ENCODE data around the gene CAPZB.

CAPZB gene

DNA sequence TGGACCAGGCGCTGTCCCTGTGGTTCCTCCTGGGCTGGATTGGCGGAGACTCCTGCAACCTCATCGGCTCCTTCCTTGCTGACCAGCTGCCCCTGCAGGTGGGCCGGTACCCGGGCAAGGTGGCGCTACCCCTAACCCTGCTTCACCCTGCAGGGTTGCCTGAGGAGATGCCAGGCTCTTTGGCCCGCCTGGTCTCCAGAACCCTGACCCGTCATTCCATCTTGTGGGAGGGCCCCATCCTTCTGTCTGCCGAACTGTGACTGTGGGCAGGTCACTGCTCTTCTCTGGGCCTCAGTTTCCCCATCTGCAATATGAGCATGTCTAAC is 160.7 kb downstream of the CAPZB start:
- no peak for DNase-seq
- no peaks in the 10 kb centered on the region for H4K20me1 ChIP-seq (ENCODE audit: insufficient read depth, low read length)
- H3K4me1 ChIP-seq (ENCODE audit: low read length): no peaks in the 10 kb centered on the region
- H3K9me3 ChIP-seq (replicated peaks; ENCODE audit: insufficient read depth, low read length): no peaks in the 10 kb centered on the region
- no peak overlapping the region for H3K4me3 ChIP-seq (ENCODE audit: low read length)
- H3K79me2 ChIP-seq (ENCODE audit: low read length): no peaks in the 10 kb centered on the region
- TF ChIP-seq EZH2 (optimal IDR thresholded peaks at IDR 0.05; ENCODE audit: low read depth, low read length): no peak
- H3F3A ChIP-seq (ENCODE audit: insufficient read depth, low read length): no peaks in the 10 kb centered on the region
- H3K9me2 ChIP-seq (replicated peaks; ENCODE audit: insufficient read depth, low read length): no peaks in the 10 kb centered on the region
- H3K27ac ChIP-seq (ENCODE audit: low read length): no peak overlapping the region
- no peaks in the 10 kb centered on the region for H3K36me3 ChIP-seq (replicated peaks; ENCODE audit: insufficient read depth, low read length)
- H2AFZ ChIP-seq (ENCODE audit: low read length): no peak overlapping the region
- no peak overlapping the region for H3K4me2 ChIP-seq (ENCODE audit: low read depth, low read length)
- no peaks in the 10 kb centered on the region for H3K27me3 ChIP-seq (replicated peaks; ENCODE audit: insufficient read depth, low read length)
- no peak overlapping the region for H3K9ac ChIP-seq (ENCODE audit: low read length)

DNA sequence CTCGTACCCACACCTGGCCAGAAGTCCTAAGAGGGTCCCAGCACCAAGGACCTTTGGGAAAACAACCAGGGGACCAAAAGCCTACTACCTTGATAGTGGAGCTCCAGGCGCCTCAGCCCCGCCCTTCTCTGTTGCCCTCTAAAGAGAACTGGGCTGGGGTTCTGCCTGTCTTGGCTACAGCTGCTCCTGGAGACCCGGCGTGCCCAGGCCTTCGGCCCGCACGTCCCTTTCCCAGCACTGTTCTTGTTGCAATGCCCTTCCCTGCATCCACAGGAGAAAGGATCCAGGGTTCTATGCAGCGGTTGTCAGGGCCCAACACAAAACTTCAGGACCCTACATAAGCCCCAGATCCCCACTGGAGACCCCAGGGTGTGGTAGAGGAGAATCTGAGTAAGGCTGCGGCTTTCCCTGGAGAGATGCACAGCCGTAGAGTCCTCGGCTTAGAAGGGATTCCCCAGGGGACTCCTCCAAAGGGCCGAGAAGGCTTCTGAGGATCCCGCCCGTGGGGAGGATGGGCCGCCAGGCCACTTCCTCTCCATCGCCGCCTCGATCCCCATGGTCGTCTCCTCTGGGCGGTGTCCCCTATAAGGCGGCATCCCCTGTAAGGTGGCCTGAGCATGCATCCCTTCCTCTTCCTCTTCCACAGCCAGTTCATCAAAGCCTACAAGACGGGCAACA is 161.2 kb downstream of the CAPZB start:
- no peaks in the 10 kb centered on the region for H3K27me3 ChIP-seq (replicated peaks; ENCODE audit: insufficient read depth, low read length)
- H3F3A ChIP-seq (ENCODE audit: insufficient read depth, low read length): no peaks in the 10 kb centered on the region
- no peaks in the 10 kb centered on the region for H3K79me2 ChIP-seq (ENCODE audit: low read length)
- no peak overlapping the region for H3K27ac ChIP-seq (ENCODE audit: low read length)
- no peak overlapping the region for H3K4me2 ChIP-seq (ENCODE audit: low read depth, low read length)
- H3K9ac ChIP-seq (ENCODE audit: low read length): no peak overlapping the region
- no peak for TF ChIP-seq EZH2 (optimal IDR thresholded peaks at IDR 0.05; ENCODE audit: low read depth, low read length)
- no peak for TF ChIP-seq CTCF (IDR thresholded peaks at IDR 0.05; ENCODE audit: low read length)
- no peak for TF ChIP-seq EZH2phosphoT487 (IDR thresholded peaks at IDR 0.05; ENCODE audit: low read length)
- H4K20me1 ChIP-seq (ENCODE audit: insufficient read depth, low read length): no peaks in the 10 kb centered on the region
- no peak overlapping the region for H3K4me3 ChIP-seq (ENCODE audit: low read length)
- no peaks in the 10 kb centered on the region for H3K9me3 ChIP-seq (replicated peaks; ENCODE audit: insufficient read depth, low read length)
- DNase-seq: no peak
- H3K9me2 ChIP-seq (replicated peaks; ENCODE audit: insufficient read depth, low read length): no peaks in the 10 kb centered on the region
- H3K36me3 ChIP-seq (replicated peaks; ENCODE audit: insufficient read depth, low read length): no peaks in the 10 kb centered on the region
- no peaks in the 10 kb centered on the region for H3K4me1 ChIP-seq (ENCODE audit: low read length)
- H2AFZ ChIP-seq (ENCODE audit: low read length): no peak overlapping the region

DNA sequence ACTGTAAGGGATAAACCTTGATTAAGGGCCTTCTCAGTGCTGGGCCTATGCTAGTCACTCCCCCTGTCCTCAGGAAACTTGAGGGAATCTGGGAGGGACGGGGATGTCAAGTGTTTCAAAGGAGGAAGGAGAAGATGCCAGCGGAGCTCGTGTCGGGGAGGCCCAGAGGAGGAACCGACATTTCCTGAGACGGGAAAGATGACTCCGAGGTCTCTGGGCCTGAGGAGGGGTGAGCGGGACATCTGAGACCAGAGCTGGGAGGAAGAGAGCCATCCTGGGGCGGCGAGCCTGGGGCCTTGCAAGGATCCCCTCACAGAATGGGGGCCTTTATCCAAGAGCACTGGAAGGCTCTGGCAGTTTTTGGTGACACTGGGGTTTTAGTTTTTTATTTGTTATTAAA is 162.9 kb downstream of the CAPZB start:
- no peak overlapping the region for H3K27ac ChIP-seq (ENCODE audit: low read length)
- H3K4me1 ChIP-seq (ENCODE audit: low read length): no peaks in the 10 kb centered on the region
- H3K36me3 ChIP-seq (replicated peaks; ENCODE audit: insufficient read depth, low read length): no peaks in the 10 kb centered on the region
- H3K9ac ChIP-seq (ENCODE audit: low read length): no peak overlapping the region
- no peak overlapping the region for H3K4me3 ChIP-seq (ENCODE audit: low read length)
- H3K27me3 ChIP-seq (replicated peaks; ENCODE audit: insufficient read depth, low read length): no peaks in the 10 kb centered on the region
- no peaks in the 10 kb centered on the region for H3K9me2 ChIP-seq (replicated peaks; ENCODE audit: insufficient read depth, low read length)
- no peak overlapping the region for H2AFZ ChIP-seq (ENCODE audit: low read length)
- no peak for DNase-seq
- no peak for TF ChIP-seq EZH2 (optimal IDR thresholded peaks at IDR 0.05; ENCODE audit: low read depth, low read length)
- no peak for TF ChIP-seq CTCF (IDR thresholded peaks at IDR 0.05; ENCODE audit: low read length)
- no peak for TF ChIP-seq EZH2phosphoT487 (IDR thresholded peaks at IDR 0.05; ENCODE audit: low read length)
- no peaks in the 10 kb centered on the region for H4K20me1 ChIP-seq (ENCODE audit: insufficient read depth, low read length)
- no peaks in the 10 kb centered on the region for H3F3A ChIP-seq (ENCODE audit: insufficient read depth, low read length)
- no peak overlapping the region for H3K4me2 ChIP-seq (ENCODE audit: low read depth, low read length)
- no peaks in the 10 kb centered on the region for H3K9me3 ChIP-seq (replicated peaks; ENCODE audit: insufficient read depth, low read length)
- no peaks in the 10 kb centered on the region for H3K79me2 ChIP-seq (ENCODE audit: low read length)

DNA sequence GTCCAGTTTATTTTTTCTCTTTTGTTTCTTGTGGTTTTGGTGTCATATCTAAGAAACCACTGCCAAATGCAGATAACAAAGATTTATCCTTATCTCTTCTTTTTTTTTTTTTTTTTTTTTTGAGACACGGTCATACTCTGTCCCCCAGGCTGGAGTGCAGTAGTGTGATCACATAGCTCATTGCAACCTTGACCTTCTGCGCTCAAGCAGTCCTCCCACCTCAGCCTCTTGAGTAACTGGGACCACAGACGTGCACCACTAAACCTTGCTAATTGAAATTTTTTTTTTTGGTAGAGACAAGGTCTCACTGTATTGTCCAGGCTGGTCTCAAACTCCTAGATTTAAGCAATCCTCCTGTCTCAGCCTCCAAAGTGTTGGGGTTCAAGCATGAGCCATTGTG is 164.3 kb downstream of the CAPZB start:
- Histone ChIP-seq H3K9me3 (replicated peaks; ENCODE audit: insufficient read depth, low read length) (no peaks in the 10 kb centered on the region), H3K9ac (ENCODE audit: low read length) (no peak overlapping the region), H3K79me2 (ENCODE audit: low read length) (no peaks in the 10 kb centered on the region), H3K36me3 (replicated peaks; ENCODE audit: insufficient read depth, low read length) (no peaks in the 10 kb centered on the region), H2AFZ (ENCODE audit: low read length) (no peak overlapping the region), H3F3A (ENCODE audit: insufficient read depth, low read length) (no peaks in the 10 kb centered on the region), H3K4me2 (ENCODE audit: low read depth, low read length) (no peak overlapping the region), H4K20me1 (ENCODE audit: insufficient read depth, low read length) (no peaks in the 10 kb centered on the region), H3K27me3 (replicated peaks; ENCODE audit: insufficient read depth, low read length) (no peaks in the 10 kb centered on the region), H3K4me1 (ENCODE audit: low read length) (no peaks in the 10 kb centered on the region), H3K4me3 (ENCODE audit: low read length) (no peak overlapping the region), H3K27ac (ENCODE audit: low read length) (no peak overlapping the region), H3K9me2 (replicated peaks; ENCODE audit: insufficient read depth, low read length) (no peaks in the 10 kb centered on the region)
- no peak for DNase-seq
- TF ChIP-seq CTCF (IDR thresholded peaks at IDR 0.05; ENCODE audit: low read length) (no peak), EZH2phosphoT487 (IDR thresholded peaks at IDR 0.05; ENCODE audit: low read length) (no peak), EZH2 (optimal IDR thresholded peaks at IDR 0.05; ENCODE audit: low read depth, low read length) (no peak)
